AG20443 (cell line): ENCODE measurements around the gene ATP9B.

ENCODE experiments used
- DNase-seq: peaks from one replicate; pipeline ENCODE4 v3.0.0; 2012; ENCODE audit warnings: low spot score, mixed read lengths

Gene ATP9B

DNA sequence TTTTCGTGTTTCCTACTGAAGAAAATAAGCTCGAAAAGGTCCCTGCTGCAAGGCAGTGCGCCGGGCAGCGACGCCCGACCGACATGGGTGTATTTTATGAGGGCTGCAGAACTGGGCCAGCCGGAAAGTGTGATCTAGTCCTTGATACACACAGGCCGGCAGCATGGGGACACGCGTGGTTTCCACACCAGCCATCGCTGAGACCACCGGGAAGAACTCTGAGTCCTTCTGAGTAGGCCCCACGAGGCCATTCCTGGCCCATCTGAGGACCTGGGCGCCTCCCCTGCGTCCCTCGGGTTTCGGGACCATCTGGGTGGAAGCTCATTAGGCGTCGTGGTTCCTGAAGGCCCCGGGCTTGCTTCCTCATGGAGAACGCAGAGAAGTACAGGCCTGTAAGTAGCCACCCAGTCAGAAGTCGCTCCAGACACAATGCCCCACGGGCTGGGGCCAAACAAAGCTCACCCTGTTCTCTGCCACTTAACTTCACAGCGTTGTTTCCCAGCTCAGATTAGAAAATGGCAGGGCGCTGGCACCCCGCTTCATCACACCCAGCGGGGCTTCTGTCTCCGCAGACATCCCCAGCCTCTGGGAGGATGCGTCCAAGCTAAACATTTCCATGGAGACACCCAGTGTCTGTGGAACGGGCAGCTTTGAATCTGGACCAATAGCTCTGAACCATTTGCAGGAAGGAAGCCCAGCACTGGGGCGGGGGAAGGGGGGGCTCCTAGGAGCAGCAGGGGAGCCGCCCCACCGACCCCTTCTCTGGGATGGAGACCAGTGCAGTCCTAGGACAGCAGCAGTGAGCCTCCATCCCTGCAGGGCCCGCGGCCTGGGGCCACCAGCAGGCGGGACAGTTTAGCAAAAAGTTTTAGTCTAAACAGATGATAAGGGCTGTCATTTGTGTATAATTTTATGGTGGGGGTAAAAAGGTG, 328.9 kb downstream of the ATP9B start:
- DNase-seq: no peak

DNA sequence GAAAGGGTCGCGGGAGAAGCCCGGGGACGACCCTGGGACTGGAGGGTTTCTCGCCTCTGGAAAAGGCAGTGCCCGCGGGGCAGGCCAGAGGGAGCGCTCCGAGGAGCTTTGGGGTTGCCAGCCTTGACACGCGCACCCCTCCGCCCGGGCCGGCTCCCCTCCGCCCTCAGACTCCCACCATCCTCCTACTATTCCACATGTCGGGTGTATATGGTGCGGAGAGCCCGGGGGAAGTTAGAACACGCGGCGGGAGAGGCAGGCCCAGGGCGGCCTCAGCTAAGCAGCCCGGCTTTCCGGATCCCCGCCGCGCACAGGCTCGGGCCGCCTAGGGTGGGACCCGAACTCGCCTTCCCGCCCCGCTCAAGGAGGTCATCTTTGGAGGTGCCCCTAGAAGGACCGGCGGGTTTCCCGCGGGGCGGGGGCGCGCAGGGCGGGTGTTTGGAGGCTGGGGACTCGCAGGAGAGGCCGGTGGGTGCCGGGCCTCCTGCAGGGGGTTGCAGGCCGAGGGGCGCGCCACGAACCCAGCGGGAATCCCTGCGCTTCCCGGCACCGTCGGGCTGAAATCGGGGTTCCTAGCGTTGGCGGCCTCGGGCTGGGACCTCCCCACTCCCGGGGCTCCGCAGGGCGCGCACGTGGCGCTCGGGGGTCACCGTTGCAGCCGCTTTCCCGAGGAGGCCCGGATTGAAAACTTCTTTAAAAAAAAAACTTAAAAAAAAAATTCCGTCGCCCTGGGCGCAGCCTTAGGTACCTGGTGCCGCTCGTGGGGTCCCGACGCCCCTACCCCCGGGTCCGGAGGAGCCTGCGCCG, 330.3 kb downstream of the ATP9B start:
- DNase-seq: no peak

DNA sequence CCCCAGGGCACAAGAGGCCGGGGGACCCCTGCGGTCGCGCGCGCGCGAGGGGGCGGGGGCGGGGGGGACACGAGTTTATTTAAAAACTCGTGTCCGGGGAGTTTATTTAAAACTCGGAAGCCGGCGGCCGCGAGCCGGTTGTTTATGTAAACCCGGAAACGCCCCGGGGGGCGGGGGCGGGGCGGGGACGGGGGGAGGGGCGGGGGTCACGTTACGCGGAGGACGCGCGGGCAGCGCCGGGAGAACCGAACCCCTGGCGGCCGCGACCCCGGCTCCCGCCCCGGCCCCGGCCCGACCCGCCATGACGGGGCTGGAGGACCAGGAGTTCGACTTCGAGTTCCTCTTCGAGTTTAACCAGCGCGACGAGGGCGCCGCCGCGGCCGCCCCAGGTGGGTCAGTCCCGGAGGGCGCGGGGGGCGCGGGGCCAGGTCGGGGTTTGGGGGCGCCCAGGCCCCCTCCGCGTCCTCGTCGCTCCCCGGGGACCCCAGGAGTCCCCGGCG, 330.9 kb downstream of the ATP9B start:
- peak; percentile 83 for DNase-seq

DNA sequence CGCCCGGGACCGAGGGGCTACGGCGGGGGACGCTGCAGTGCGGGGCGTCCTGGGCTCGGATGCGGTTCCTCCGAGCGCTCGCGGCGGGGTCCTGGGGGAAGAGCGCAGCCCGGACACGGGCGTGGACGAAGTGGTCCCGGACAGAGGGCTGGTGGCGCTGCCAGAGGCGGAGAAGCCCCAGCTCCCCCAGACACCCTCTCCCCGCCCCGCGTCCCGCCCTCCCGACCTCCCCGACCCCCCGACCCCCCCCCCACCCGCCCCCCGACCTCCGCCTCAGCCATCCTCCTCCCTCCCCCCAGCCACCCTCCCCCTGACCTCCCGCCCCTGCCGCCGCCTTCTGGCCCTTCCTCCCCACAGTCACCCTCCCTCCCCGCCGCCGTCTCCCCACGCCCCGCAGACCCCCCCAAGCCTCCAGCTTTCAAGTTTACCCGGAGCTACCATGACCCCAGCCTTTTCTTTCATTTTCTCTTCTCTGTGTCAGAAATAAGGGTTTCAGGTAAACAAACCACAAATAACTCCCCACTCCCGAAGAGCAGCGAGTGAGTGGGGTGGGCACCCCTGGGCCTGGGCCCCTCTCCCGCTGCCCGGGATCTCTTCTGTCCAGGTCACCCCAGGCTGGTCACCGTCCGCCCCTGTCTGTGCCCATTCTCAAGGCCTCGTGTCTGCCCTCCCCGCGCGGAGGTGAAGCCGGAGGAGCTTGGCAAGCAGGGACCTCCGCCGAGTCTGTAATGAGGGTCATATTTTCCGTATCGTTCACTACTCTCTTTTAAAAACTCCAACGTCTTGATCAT, 331.6 kb downstream of the ATP9B start:
- peak; percentile 46 for DNase-seq

- DNase-seq: no peak
Observed at GRCh38 chr18:79401494-79402208, 332.5 kb downstream of the ATP9B start.

DNA sequence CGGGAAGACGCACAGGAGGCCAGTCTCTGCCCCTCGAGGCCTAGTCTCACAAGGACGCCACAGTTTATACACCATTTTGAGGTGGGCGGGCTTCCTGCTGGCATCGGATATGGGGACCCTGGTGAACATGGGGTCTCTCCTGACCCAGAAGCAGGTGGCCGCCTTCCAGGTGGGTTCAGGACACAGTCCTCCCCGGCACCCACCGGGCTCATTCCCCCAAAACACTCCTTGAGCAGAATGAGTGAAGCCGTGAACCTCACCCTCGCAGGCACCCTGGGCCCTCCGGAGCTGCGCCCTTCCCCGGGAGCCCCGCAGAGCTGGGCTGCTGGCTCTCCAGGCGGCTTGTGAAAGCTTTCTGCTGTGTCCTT, 333.0 kb downstream of the ATP9B start:
- no peak for DNase-seq

DNA sequence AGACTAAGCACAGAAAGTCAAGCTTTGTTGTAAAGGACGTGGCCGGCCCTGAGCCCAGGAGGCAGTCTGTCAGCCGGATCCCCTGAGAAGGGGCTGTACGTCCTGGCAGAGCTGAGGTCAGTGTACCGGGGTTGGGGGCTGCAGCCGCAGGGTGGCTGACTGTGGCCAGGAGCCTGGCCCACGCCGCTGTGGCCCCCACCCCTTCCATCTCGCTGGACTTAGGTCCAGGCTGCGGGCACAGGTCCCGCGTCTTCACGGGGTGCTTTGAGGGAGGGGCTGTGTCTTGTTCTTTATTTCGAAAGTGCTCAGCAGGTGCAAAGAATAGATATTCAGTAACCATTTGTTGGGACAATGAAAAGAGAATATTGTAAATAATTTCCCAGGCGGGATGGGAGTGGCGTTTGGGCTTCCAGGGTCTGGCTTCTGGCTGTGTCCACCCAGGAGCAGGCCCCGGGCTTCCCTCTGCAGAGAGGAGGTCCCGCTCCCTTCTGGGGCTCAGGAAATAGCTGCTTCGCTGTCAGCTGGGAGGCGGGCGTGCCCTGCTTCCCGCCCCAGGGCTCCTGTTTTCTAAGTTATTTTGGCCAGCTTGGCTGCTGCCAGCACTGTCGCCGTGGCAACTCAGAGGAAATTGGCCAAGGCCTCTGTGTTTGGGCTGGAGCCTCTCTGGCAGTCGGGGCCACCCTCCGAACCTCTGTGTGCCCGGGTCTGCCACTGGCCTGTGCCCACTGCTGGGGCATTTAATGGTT, 334.0 kb downstream of the ATP9B start:
- peak; percentile 91 for DNase-seq

DNA sequence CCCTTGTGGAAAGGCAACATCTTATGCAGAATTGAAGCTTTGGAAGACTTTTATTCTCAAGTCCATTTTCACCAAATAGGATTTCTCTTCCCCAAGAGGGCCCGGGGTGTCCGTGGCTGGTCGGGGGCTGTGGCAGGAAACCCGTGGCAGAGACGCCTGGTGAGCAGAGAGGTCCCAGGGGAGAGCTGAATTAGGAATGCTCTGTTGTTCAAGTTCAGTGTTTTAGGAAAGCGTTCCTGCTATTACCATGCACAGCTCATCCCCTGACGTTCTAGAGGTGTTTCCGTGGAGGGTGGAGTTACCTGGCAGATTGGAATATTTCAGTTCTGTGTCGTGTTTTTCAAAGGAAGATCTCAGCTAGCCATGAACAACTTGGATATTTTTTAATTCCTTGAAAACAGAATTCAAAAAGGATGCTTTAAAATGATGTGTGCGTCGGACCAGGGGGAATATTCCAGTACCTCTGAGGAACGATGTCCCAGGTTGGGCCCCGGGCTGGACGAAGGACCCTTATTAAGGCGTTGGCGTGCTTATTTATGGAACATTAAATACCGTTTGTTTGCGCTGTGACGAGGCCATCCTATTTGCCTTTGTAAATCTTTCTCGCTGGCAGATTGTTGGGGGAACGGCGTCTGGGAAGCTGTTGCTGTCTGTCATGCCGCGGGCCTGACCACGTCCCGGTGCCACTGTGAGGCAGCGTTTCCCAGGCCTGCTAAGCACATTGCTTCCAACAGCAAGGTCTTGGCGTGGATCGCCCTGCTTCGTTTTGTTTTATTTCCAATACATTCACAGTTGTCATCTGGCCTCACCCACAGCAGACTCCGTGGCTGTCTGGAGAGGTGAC, 334.8 kb downstream of the ATP9B start:
- no peak for DNase-seq

- DNase-seq: peak; percentile 64
Observed at GRCh38 chr18:79404567-79404910, 335.3 kb downstream of the ATP9B start.

GRCh38 chr18:79405019-79405780, 336.0 kb downstream of the ATP9B start:
- no peak for DNase-seq

DNA sequence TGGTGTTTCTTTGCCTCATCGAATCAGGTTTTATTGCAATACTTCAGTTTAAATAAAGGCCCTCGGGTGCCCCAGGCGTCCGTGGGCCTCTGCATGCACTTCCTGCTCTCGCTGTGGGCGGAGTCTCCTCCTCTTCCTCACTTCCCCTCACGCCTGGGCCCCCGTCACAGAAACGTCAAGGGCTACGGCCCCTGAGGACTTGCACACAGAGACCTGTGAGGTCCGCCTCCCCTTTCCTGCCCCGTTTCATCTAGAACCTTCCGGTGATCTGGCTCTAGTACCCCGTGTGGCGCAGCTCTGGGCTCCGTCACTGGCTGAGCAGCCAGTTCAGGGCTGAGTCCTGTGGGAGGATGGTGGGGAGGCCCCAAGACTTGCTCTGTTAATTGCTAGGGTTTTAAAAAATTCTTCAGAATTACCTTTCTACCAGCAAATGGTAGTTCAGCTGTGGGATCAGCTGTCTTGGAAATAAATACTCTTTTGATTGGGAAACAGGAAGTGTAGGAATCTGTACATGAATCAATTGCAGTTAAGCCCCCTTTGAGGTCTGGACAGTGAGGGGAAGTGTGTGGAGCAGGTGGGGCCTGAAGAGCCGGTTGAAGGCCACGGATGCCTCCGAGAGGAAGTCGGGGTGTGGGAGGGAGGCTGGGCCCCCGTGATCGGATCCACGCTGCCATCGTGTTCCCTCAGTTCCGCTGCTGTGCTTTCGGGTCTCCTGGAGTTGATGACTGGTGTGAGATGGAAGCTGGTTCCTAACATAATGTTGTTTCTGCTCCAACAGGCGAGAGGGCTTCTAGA, 336.8 kb downstream of the ATP9B start:
- DNase-seq: no peak

DNA sequence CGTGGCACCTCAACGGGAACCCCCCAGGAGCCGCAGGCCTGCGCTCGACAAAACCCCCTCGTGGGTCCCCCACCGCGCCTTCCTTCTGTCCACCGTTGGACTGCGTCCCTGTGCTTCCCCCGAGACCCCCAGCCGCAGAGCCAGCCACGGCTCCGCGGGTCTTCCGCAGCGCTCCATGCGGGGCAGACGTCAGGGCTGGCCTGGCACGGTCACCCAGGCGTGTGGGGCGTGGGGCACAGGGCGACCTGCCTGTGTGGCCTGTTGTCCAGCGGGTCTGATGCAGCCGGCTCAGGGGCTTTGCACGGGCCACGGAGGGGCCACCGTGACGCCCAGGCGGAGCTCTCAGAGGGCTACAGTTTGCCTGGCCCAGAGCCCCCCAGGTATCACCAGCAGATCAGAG, 337.5 kb downstream of the ATP9B start:
- no peak for DNase-seq

- DNase-seq: no peak
Observed at GRCh38 chr18:79409313-79409712, 340.1 kb downstream of the ATP9B start.

GRCh38 chr18:79410171-79410641, 341.0 kb downstream of the ATP9B start:
- no peak for DNase-seq

DNA sequence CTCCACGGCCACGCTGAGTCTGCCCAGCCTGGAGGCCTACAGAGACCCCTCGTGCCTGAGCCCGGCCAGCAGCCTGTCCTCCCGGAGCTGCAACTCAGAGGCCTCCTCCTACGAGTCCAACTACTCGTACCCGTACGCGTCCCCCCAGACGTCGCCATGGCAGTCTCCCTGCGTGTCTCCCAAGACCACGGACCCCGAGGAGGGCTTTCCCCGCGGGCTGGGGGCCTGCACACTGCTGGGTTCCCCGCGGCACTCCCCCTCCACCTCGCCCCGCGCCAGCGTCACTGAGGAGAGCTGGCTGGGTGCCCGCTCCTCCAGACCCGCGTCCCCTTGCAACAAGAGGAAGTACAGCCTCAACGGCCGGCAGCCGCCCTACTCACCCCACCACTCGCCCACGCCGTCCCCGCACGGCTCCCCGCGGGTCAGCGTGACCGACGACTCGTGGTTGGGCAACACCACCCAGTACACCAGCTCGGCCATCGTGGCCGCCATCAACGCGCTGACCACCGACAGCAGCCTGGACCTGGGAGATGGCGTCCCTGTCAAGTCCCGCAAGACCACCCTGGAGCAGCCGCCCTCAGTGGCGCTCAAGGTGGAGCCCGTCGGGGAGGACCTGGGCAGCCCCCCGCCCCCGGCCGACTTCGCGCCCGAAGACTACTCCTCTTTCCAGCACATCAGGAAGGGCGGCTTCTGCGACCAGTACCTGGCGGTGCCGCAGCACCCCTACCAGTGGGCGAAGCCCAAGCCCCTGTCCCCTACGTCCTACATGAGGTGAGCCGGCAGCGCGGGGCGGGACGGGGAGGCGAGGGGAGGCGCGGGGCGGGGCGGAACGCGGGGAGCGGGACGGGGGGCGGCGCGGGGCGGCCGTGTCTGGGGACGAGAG, 341.8 kb downstream of the ATP9B start:
- DNase-seq: no peak

DNA sequence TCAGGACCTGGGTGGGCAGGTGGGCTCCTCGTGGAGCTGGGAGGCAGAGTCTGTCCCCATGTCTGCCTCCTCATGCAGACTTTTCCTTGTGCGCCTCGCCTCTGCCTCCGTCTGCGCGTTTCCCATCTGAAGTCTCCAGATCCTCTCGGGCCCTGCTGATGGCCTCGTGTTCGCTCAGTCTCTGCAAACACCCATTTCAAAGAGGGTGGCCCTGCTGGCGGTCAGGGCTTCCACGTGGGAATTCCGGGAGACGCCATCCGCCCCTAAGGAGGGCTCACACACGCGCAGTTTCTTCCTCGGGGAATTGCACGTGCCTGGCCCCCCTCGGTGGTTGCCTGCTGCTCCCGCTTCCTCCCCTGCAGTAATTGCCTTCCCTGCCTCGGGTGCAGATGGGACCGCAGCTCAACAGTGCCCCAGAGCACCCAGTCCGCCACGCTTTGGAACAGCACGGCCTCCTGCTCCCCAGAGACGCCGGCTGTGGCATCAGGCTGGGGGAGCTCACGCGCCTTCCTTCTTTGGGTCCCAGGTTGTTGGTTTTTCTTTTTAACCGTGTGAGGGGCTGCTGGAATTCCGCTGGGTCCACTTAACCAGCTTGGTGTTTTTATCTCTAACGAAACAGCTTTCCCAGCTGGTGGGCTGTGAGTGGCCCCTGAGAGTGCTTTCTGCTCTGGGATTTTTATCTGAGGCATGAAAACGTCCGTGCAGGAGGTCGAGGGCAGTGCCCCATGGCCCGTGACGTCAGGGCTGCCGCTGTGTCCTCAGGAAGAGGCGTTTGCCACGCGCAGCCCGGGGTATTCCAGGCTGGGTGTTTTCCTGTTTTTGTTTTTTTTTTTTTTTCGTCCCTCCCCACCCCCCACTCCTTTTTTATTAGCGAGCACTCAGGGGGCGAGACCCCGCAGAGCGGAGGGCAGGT, 342.7 kb downstream of the ATP9B start:
- no peak for DNase-seq
